Measurements from ENCODE around the gene STPG3.
A peak's percentile ranks its signal among the peaks of the same experiment; 100 is the strongest.

The STPG3 gene

GRCh38 chr9:137240841-137241489 is 10.1 kb upstream of the STPG3 start, which contains the start of gene TUBB4B:
TUBB4B (plus strand) TSS chr9:137241287; CDS start chr9:137241361, 74 bp downstream.
- H3K4me2 ChIP-seq (ENCODE audit: low read length, poor library complexity, severe bottlenecking) = peak within 1 kb of the TSS; percentile 94
- peak; percentile 100 for DNase-seq
- H3K4me1 ChIP-seq (ENCODE audit: control insufficient read depth, insufficient read depth, low read depth, low read length) = peaks cover 58% of the 10 kb centered on the region
- peak within 1 kb of the TSS; percentile 92 to 94 for H3K4ac ChIP-seq (ENCODE audit: low read depth in 1 of 2, low read length in 2 of 2)
- H3K14ac ChIP-seq (ENCODE audit: low read length in 2 of 2) = peak within 1 kb of the TSS; percentile 83 to 88
- H3K79me1 ChIP-seq (replicated peaks; ENCODE audit: low read length, poor library complexity, severe bottlenecking) = peaks cover 19% of the 10 kb centered on the region
- H3K9me3 ChIP-seq (ENCODE audit: control insufficient read depth, low read length) = no peaks in the 10 kb centered on the region
- peak within 1 kb of the TSS; percentile 87 for H2BK15ac ChIP-seq (ENCODE audit: low read depth, poor library complexity, severe bottlenecking)
- H3K36me3 ChIP-seq (ENCODE audit: control insufficient read depth in 1 of 2, insufficient read depth in 2 of 2, low read depth in 1 of 2, low read length in 2 of 2) = peaks cover 24 to 27% of the 10 kb centered on the region in 2 experiments
- no peak within 1 kb of the TSS for H2AK5ac ChIP-seq (ENCODE audit: low read length, severe bottlenecking)
- peak within 1 kb of the TSS; percentile 93 for H3K9ac ChIP-seq (ENCODE audit: low read length)
- H2BK12ac ChIP-seq (ENCODE audit: low read length in 2 of 2) = peak within 1 kb of the TSS in 1 of 2 experiments; percentile 94
- peak within 1 kb of the TSS; percentile 20 for H2AFZ ChIP-seq (ENCODE audit: low read depth, low read length)
- peak within 1 kb of the TSS; percentile 83 for H4K91ac ChIP-seq (ENCODE audit: low read length)
- H3K27me3 ChIP-seq (ENCODE audit: control insufficient read depth in 1 of 2, insufficient read depth in 1 of 2, low read length in 2 of 2) = peaks cover 0 to 8% of the 10 kb centered on the region in 2 experiments
- WGBS = under 1% methylated on average over 58 of the region's 67 CpGs
- peak within 1 kb of the TSS; percentile 86 for H4K8ac ChIP-seq (ENCODE audit: low read length)
- H2BK5ac ChIP-seq (ENCODE audit: low read depth, low read length, poor library complexity, severe bottlenecking) = peak within 1 kb of the TSS; percentile 74
- H2BK120ac ChIP-seq (ENCODE audit: low read depth, low read length) = peak within 1 kb of the TSS; percentile 81
- H3K4me3 ChIP-seq (ENCODE audit: insufficient read depth in 1 of 2, low read depth in 1 of 2, low read length in 2 of 2) = peak within 1 kb of the TSS; percentile 84 to 85
- peak within 1 kb of the TSS; percentile 86 for H3K27ac ChIP-seq (ENCODE audit: low read length, poor library complexity, severe bottlenecking)
- peak within 1 kb of the TSS in 1 of 2 experiments; percentile 84 for H3K23ac ChIP-seq (ENCODE audit: low read length in 2 of 2)
- peak within 1 kb of the TSS; percentile 80 to 100 for H3K18ac ChIP-seq (ENCODE audit: low read depth in 1 of 2, low read length in 2 of 2)

- Histone ChIP-seq H3K36me3 (ENCODE audit: control insufficient read depth in 1 of 2, insufficient read depth in 2 of 2, low read depth in 1 of 2, low read length in 2 of 2) (peaks cover 24 to 27% of the 10 kb centered on the region in 2 experiments), H3K23ac (ENCODE audit: low read length in 2 of 2) (peak overlapping the region in 1 of 2 experiments; percentile 84), H3K4me2 (ENCODE audit: low read length, poor library complexity, severe bottlenecking) (peak overlapping the region; percentile 72), H3K9ac (ENCODE audit: low read length) (peak overlapping the region; percentile 89), H4K8ac (ENCODE audit: low read length) (no peak overlapping the region), H3K4ac (ENCODE audit: low read depth in 1 of 2, low read length in 2 of 2) (peak overlapping the region; percentile 64 to 92), H2BK120ac (ENCODE audit: low read depth, low read length) (peak overlapping the region; percentile 81), H3K79me1 (replicated peaks; ENCODE audit: low read length, poor library complexity, severe bottlenecking) (peaks cover 18% of the 10 kb centered on the region), H3K18ac (ENCODE audit: low read depth in 1 of 2, low read length in 2 of 2) (peak overlapping the region; percentile 80 to 96), H2BK5ac (ENCODE audit: low read depth, low read length, poor library complexity, severe bottlenecking) (peak overlapping the region; percentile 4), H2AFZ (ENCODE audit: low read depth, low read length) (no peak overlapping the region), H2BK15ac (ENCODE audit: low read depth, poor library complexity, severe bottlenecking) (no peak overlapping the region), H3K4me3 (ENCODE audit: insufficient read depth in 1 of 2, low read depth in 1 of 2, low read length in 2 of 2) (peak overlapping the region; percentile 84 to 85), H3K27me3 (ENCODE audit: control insufficient read depth in 1 of 2, insufficient read depth in 1 of 2, low read length in 2 of 2) (peaks cover 0 to 12% of the 10 kb centered on the region in 2 experiments), H2BK12ac (ENCODE audit: low read length in 2 of 2) (no peak overlapping the region), H3K14ac (ENCODE audit: low read length in 2 of 2) (peak overlapping the region in 1 of 2 experiments; percentile 85), H3K4me1 (ENCODE audit: control insufficient read depth, insufficient read depth, low read depth, low read length) (peaks cover 55% of the 10 kb centered on the region), H3K9me3 (ENCODE audit: control insufficient read depth, low read length) (no peaks in the 10 kb centered on the region), H2AK5ac (ENCODE audit: low read length, severe bottlenecking) (no peak overlapping the region), H4K91ac (ENCODE audit: low read length) (peak overlapping the region; percentile 75), H3K27ac (ENCODE audit: low read length, poor library complexity, severe bottlenecking) (peak overlapping the region; percentile 12)
- WGBS = 1% methylated on average over 46 of the region's 83 CpGs
- DNase-seq = peak; percentile 17
These were observed 9.4 kb upstream of the STPG3 start for GRCh38 chr9:137241490-137242268.

- H3K9ac ChIP-seq (ENCODE audit: low read length) = peak overlapping the region; percentile 89
- H3K4me1 ChIP-seq (ENCODE audit: control insufficient read depth, insufficient read depth, low read depth, low read length) = peaks cover 53% of the 10 kb centered on the region
- no peak overlapping the region for H2AK5ac ChIP-seq (ENCODE audit: low read length, severe bottlenecking)
- H2BK15ac ChIP-seq (ENCODE audit: low read depth, poor library complexity, severe bottlenecking) = no peak overlapping the region
- no peak overlapping the region for H4K8ac ChIP-seq (ENCODE audit: low read length)
- H3K27me3 ChIP-seq (ENCODE audit: control insufficient read depth in 1 of 2, insufficient read depth in 1 of 2, low read length in 2 of 2) = peaks cover 0 to 12% of the 10 kb centered on the region in 2 experiments
- no peak overlapping the region for H3K14ac ChIP-seq (ENCODE audit: low read length in 2 of 2)
- 79% methylated on average over 36 of the region's 36 CpGs for WGBS
- H3K23ac ChIP-seq (ENCODE audit: low read length in 2 of 2) = no peak overlapping the region
- H3K27ac ChIP-seq (ENCODE audit: low read length, poor library complexity, severe bottlenecking) = no peak overlapping the region
- H4K91ac ChIP-seq (ENCODE audit: low read length) = peak overlapping the region; percentile 54
- peak overlapping the region in 1 of 2 experiments; percentile 22 for H3K4ac ChIP-seq (ENCODE audit: low read depth in 1 of 2, low read length in 2 of 2)
- no peak overlapping the region for H3K18ac ChIP-seq (ENCODE audit: low read depth in 1 of 2, low read length in 2 of 2)
- no peak overlapping the region for H2BK5ac ChIP-seq (ENCODE audit: low read depth, low read length, poor library complexity, severe bottlenecking)
- H3K79me1 ChIP-seq (replicated peaks; ENCODE audit: low read length, poor library complexity, severe bottlenecking) = peaks cover 10% of the 10 kb centered on the region
- H3K36me3 ChIP-seq (ENCODE audit: control insufficient read depth in 1 of 2, insufficient read depth in 2 of 2, low read depth in 1 of 2, low read length in 2 of 2) = peaks cover 24 to 27% of the 10 kb centered on the region in 2 experiments
- no peak for DNase-seq
- H2BK12ac ChIP-seq (ENCODE audit: low read length in 2 of 2) = peak overlapping the region in 1 of 2 experiments; percentile 29
- no peaks in the 10 kb centered on the region for H3K9me3 ChIP-seq (ENCODE audit: control insufficient read depth, low read length)
- H3K4me2 ChIP-seq (ENCODE audit: low read length, poor library complexity, severe bottlenecking) = peak overlapping the region; percentile 72
- H3K4me3 ChIP-seq (ENCODE audit: insufficient read depth in 1 of 2, low read depth in 1 of 2, low read length in 2 of 2) = peak overlapping the region; percentile 84 to 85
- H2AFZ ChIP-seq (ENCODE audit: low read depth, low read length) = no peak overlapping the region
- H2BK120ac ChIP-seq (ENCODE audit: low read depth, low read length) = no peak overlapping the region
These were observed 8.6 kb upstream of the STPG3 start for GRCh38 chr9:137242269-137243203.

Data from mesenchymal stem cell (in vitro differentiated cells and primary cell).